OCI-LY1 (cell line): ENCODE results near the gene SGPL1.

Experiments
- EZH2 ChIP-seq: fragments of 200-600 bp; sonication (generic), shearing (Covaris generic); IDR thresholded peaks from 2 replicates; pipeline ENCODE4 v1.8.0; 2017; ENCODE audit warnings: borderline replicate concordance, mixed run types, mild to moderate bottlenecking, antibody characterized with exemption, low read length, moderate library complexity, mixed read lengths
- TF ChIP-seq, protein P1 (sequence below): fragments of 200-600 bp; sonication (generic), shearing (Covaris generic); IDR thresholded peaks from 2 replicates; pipeline ENCODE4 v1.5.1; 2017; ENCODE audit warnings: mild to moderate bottlenecking, antibody characterized with exemption, low read length, moderate library complexity, mixed read lengths

DNA sequence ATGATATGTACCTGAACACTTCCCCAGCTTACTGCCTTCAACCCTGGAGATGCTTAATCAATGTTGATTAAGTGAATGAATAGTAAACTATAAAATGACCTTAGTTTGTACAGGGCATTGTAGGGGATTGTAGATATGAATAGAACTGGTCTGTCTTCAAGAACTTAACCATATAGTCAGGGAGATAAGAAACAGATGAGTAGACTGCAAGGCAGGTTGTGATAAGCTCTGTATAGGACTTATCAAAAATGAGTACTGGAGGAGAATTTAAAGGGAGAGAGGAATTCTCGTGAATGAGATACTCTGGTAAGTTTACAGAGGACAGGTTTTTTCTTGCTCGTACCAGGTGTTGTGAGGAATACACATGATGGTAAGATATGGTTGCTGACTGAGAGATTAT lies 27.6 kb downstream of the SGPL1 start:
- TF ChIP-seq, protein P1, sequence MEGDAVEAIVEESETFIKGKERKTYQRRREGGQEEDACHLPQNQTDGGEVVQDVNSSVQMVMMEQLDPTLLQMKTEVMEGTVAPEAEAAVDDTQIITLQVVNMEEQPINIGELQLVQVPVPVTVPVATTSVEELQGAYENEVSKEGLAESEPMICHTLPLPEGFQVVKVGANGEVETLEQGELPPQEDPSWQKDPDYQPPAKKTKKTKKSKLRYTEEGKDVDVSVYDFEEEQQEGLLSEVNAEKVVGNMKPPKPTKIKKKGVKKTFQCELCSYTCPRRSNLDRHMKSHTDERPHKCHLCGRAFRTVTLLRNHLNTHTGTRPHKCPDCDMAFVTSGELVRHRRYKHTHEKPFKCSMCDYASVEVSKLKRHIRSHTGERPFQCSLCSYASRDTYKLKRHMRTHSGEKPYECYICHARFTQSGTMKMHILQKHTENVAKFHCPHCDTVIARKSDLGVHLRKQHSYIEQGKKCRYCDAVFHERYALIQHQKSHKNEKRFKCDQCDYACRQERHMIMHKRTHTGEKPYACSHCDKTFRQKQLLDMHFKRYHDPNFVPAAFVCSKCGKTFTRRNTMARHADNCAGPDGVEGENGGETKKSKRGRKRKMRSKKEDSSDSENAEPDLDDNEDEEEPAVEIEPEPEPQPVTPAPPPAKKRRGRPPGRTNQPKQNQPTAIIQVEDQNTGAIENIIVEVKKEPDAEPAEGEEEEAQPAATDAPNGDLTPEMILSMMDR = no peak
- no peak for TF ChIP-seq EZH2
